GM13976 (cell line): ENCODE results near the gene ASMT.
"Not testable (repeated sequence)": the region's sequence is repeated elsewhere in the genome, so short reads cannot be mapped to it uniquely, and the experiment has no call there.

Experiments used
- DNase-seq: peaks from one replicate; pipeline ENCODE4 v3.0.0; 2012; ENCODE audit warnings: low spot score
- in situ Hi-C: fragments of 300-500 bp; cut with MboI; formaldehyde crosslinking; loops from one replicate; pipeline ENCODE4 v1.12.0; 2022; ENCODE audit warnings: low sequenced_read_pairs, mixed read lengths, inconsistent platforms; ENCODE audit not compliant: unreplicated experiment
- TF ChIP-seq, protein P1 (sequence below): IDR thresholded peaks from 2 replicates; pipeline ENCODE4 v1.5.1; 2012; ENCODE audit warnings: borderline replicate concordance, mild to moderate bottlenecking; ENCODE audit not compliant: insufficient read depth; ENCODE audit errors: extremely low read depth, missing control alignments, control extremely low read depth

Gene ASMT

DNA sequence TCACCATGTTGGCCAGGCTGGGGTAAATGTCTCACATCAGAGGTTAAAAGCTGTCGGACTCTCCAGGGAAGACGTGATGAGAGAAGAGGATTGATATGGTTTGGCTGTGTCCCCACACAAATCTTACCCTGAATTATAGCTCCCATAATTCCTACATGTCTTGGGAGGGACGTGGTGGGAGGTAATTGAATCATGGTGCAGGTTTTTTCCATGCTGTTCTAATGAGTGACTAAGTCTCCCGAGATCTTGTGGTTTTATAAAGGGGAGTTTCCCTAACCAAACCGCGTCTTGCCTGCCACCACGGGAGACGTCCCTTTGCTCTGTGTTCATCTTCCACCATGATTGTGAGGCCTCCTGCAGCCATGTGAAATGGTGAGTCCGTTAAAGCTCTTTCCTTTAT, 64.4 kb downstream of the ASMT start:
- in situ Hi-C loops: no loop called here
- DNase-seq: no peak
- TF ChIP-seq, protein P1, sequence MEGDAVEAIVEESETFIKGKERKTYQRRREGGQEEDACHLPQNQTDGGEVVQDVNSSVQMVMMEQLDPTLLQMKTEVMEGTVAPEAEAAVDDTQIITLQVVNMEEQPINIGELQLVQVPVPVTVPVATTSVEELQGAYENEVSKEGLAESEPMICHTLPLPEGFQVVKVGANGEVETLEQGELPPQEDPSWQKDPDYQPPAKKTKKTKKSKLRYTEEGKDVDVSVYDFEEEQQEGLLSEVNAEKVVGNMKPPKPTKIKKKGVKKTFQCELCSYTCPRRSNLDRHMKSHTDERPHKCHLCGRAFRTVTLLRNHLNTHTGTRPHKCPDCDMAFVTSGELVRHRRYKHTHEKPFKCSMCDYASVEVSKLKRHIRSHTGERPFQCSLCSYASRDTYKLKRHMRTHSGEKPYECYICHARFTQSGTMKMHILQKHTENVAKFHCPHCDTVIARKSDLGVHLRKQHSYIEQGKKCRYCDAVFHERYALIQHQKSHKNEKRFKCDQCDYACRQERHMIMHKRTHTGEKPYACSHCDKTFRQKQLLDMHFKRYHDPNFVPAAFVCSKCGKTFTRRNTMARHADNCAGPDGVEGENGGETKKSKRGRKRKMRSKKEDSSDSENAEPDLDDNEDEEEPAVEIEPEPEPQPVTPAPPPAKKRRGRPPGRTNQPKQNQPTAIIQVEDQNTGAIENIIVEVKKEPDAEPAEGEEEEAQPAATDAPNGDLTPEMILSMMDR: no peak

DNA sequence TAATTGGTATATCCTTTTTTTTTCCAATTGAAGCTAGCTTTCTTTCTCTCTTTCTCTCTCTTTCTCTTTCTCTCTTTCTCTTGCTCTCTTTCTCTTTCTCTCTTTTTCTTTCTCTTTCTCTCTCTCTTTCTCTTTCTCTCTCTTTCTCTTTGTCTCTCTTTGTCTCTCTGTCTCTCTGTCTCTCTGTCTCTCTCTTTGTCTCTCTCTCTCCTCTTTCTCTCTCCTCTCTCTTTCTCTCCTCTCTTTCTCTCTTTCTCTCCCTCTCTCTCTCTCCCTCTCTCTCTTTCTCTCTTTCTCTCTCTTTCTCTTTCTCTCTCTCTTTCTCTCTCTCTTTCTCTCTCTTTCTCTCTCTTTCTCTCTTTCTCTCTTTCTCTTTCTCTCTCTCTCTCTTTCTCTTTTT, 66.6 kb downstream of the ASMT start:
- in situ Hi-C loops: no loop called here
- TF ChIP-seq, protein P1: no peak
- no peak for DNase-seq

DNA sequence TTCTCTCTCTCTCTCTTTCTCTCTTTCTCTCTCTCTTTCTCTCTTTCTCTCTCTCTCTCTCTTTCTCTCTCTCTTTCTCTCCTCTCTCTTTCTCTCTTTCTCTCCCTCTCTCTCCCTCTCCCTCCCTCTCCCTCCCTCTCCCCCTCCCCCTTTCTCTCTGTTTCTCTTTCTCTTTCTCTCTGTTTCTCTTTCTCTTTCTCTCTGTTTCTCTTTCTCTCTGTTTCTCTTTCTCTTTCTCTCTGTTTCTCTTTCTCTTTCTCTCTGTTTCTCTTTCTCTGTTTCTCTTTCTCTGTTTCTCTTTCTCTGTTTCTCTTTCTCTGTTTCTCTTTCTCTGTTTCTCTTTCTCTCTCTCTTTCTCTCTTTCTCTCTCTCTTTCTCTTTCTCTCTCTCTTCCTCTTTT, 67.0 kb downstream of the ASMT start:
- DNase-seq: not testable (repeated sequence)

DNA sequence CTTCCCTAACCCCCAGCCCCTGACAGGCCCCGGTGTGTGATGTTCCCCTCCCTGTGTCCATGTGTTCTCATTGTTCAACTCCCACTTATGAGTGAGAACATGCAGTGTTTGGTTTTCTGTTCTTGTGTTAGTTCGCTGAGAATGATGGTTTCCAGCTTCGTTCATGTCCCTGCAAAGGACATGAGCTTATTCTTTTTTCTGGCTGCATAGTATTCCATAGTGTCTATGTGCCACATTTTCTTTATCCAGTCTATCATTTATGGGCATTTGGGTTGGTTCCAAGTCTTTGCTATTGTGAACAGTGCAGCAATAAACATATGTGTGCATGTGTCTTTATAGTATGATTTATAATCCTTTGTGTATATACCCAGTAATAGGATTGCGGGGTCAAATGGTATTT, 67.6 kb downstream of the ASMT start:
- in situ Hi-C loops, DNase-seq: not testable (repeated sequence)

More for the DNA sequence above, 67.0 kb downstream of the ASMT start:
- in situ Hi-C loops: not testable (repeated sequence)

DNA sequence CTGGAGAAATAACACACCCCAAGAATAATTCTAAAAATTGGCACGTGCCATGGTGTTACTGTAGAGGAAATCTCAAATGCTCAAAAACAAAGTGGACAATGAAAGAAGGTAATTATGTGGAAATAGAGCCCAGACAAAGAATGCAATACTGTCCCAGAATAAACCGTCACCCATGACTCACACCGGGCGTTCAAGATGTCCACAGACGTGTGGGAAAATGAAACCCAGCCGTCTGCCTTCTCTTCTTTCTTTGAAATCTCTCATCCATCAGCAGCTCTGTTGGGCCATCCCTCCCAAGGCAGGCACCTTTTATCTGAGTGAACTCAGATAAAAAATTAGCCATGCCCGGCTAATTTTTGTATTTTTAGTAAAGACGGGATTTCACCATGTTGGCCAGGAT, 70.0 kb downstream of the ASMT start:
- in situ Hi-C loops, DNase-seq: not testable (repeated sequence)

DNA sequence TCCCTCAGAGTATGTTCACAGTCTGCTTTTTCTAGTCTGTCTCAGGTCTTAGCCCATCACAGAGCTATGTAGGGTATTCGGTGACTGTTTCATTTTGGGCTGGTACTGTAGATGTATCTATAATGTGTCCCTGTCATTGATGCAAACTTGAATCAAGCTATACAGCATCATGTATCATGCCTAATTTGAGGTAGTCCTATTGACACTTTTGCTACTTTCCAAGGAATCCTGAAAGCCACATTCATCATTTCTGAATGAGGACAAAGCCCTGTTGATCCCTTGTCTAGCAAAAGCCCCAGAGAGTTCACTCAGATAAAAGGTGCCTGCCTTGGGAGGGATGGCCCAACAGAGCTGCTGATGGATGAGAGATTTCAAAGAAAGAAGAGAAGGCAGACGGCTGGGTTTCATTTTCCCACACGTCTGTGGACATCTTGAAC, 70.6 kb downstream of the ASMT start:
- DNase-seq, in situ Hi-C loops: not testable (repeated sequence)

DNA sequence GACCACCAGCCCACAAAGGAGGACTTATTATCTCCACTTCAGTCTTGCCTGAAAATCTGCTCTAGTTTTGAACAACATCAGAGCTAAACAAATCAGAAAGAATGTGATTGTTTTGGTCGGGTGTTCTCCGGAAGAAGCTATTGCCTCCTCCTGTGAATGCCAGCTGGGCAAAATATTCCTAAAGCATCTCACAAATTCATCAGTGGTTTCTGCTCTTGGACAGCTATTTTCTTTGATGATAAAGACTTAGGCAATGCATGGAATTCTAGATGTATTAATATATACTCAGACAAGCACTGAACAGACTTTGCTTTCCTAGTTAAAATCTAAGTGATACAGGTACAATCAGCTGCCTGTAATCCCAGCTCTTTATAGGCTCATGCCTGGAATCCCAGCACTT, 71.8 kb downstream of the ASMT start:
- in situ Hi-C loops: no loop called here
- DNase-seq: no peak
- TF ChIP-seq, protein P1: no peak
